Muscle of back (tissue), 13 donors: ENCODE data around the gene DDX17. TPM values are rescaled to one million over a fixed set of nuclear protein-coding genes. Genes with fewer than 3 reads are reported as not detected.

ENCODE experiments used
- DNase-seq, 3 donors: peaks; one replicate each; pipeline versions ENCODE4 v3.0.0 to v3.0.0-alpha.2; 2013
- long read RNA-seq, 9 donors: transcript quantifications; one replicate each; lab custom pipeline, GENCODE V29; 2026
- polyA plus RNA-seq, 10 donors: library from polyadenylated mRNA; unstranded; fragments of 120-200 nt; gene quantifications; one replicate each; pipeline ENCODE4 v1.2.1, GENCODE V29; 2013; ENCODE audit not compliant: insufficient read length in 10 of 10

Gene DDX17
- polyA plus RNA-seq: 100 to 1,000 TPM; 253 to 478 (median 350) TPM
- long read RNA-seq, donor 1, full-length matches to known transcripts: 27 of 123 reads
- long read RNA-seq, donor 1, partial matches to known transcripts: 96 of 123 reads
- long read RNA-seq, donor 1, other reads (novel, unspliced or antisense): 0 of 123 reads
- long read RNA-seq, donor 2, full-length matches to known transcripts: 30 of 97 reads
- long read RNA-seq, donor 2, partial matches to known transcripts: 67 of 97 reads
- long read RNA-seq, donor 2, other reads (novel, unspliced or antisense): 0 of 97 reads
- long read RNA-seq, donor 3: 0 reads
- long read RNA-seq, donor 4, full-length matches to known transcripts: 17 of 63 reads
- long read RNA-seq, donor 4, partial matches to known transcripts: 46 of 63 reads
- long read RNA-seq, donor 4, other reads (novel, unspliced or antisense): 0 of 63 reads
- long read RNA-seq, donor 5, full-length matches to known transcripts: 32 of 159 reads
- long read RNA-seq, donor 5, partial matches to known transcripts: 127 of 159 reads
- long read RNA-seq, donor 5, other reads (novel, unspliced or antisense): 0 of 159 reads
- long read RNA-seq, donor 6, full-length matches to known transcripts: 37 of 125 reads
- long read RNA-seq, donor 6, partial matches to known transcripts: 88 of 125 reads
- long read RNA-seq, donor 6, other reads (novel, unspliced or antisense): 0 of 125 reads
- long read RNA-seq, donor 7, full-length matches to known transcripts: 27 of 106 reads
- long read RNA-seq, donor 7, partial matches to known transcripts: 79 of 106 reads
- long read RNA-seq, donor 7, other reads (novel, unspliced or antisense): 0 of 106 reads
- long read RNA-seq, donor 8, full-length matches to known transcripts: 19 of 104 reads
- long read RNA-seq, donor 8, partial matches to known transcripts: 85 of 104 reads
- long read RNA-seq, donor 8, other reads (novel, unspliced or antisense): 0 of 104 reads
- long read RNA-seq, donor 9, partial matches to known transcripts: 0 of 3 reads
- long read RNA-seq, donor 9, other reads (novel, unspliced or antisense): 0 of 3 reads

DNA sequence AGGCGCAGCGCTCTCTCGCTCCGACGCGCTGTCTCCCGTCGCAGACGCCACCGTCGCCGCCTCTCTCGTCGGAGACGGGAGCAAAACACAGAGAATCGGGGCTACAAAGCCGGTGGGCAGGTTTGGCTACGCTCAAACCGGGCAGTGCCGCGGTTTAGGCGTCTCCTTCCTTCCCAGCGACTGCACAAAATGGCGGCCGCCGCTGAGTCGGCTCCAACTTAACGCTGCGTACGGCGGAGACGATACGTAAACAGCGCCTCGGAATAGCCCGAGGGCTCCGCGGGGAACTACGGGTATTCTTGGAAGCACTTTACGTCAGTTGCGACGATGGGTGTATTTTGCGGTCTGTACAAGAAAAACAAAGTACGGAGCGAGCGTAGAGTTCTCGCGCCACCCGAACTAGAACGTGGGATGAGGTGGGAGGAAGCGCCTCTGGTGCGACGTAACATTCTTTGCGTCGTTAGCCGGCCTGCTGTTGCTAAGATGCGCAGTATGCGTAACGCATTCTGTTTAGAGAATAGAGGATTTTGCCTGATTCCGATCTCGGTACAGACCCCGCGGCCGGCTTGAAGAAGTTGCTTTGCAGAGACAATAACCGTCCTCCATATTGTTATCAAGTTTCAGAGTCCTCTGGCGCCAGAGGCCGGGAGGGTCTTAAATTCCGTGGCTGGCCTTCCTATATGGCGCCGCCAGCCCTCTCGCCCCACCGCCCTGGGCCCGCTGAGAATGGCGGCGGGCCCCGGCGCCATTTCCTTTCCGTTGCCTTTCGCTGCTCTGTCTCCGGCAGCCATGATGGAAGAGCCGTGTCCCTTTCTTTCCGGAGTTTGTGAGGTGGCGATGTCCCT is at the start of gene DDX17:
TSS of gene DDX17 (minus strand) at position 194 of the 845 bp plus-strand sequence.
- peak; percentile 98 to 99 (median 99) for DNase-seq

- DNase-seq: peak in 1 of 3 donors; percentile 34
These were observed 48.2 kb upstream of the DDX17 start for GRCh38 chr22:38554281-38554680.

DNA sequence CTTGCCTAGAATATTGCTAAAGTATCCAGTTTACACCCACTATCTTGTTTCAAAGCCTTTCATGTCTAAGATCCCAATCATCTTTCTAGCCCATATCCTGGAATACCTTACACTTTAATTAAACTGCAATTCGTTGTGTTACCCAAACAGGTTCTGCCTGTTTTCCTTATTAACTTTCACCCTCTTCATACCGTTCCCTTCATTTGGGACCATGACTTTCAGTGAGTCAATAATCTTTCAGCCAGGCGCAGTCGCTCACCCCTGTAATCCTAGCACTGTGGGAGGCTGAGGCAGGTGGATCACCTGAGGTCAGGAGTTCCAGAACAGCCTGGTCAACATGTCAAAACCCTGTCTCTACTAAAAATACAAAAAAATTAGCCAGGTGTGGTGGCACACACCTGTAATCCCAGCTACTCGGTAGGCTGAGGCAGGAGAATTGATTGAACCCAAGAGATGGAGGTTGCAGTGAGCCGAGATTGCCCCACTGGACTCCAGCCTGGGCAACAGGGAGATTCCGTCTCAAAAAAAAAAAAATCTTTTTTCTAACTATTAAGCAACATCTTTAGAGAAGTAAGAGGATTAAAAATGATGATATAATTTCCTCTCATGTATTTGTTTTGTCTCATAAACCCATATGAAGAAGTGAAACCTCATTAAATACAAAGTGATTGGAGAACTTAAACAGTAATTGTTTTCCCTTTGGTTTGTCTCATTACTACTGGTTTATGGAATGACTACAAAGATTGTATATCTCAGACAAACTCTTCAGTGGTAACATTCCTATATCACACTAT is 43.2 kb upstream of the DDX17 start:
- no peak for DNase-seq

GRCh38 chr22:38540701-38541100 is 34.6 kb upstream of the DDX17 start:
- no peak for DNase-seq

- DNase-seq: no peak
These were observed 25.3 kb upstream of the DDX17 start for GRCh38 chr22:38531251-38531938.

DNA sequence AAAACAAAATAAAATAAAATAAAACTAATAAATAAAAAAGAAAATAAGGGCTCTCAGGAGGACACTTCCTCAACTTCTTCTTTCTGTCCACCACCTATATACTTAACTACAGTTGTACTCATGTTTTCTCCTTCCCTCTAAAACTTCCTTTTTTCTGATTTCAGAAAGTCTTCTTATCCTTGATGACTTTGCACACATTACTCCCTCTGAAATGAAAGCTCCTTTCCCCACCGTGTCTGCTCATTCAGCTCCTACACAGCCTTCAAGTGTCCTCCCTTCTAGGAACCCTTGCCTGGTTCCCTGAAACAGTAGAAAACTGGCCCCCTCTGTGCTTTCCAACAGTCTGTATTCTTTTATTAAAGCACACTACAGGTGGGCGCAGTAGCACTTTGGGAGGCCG is 18.3 kb upstream of the DDX17 start:
- no peak for DNase-seq

DNA sequence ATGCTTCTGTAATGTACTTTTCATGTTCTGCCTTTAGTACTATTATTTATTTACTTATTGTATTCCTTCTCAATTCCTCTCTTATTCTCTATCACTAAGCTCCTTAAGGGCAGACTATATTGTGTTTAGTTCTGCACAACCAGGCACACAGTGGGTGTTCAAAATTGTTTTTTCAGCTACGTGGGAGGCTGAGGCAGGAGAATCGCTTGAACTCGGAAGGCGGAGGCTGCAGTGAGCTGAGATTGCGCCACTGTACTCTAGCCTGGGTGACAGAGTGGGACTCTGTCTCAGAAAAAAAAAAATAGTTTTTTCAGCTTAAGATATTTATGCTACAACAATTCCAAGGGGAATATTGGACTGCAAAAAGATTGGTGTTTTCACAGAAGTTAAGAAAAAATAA is 17.4 kb upstream of the DDX17 start:
- no peak for DNase-seq

- no peak for DNase-seq
These were observed 16.9 kb upstream of the DDX17 start for GRCh38 chr22:38523029-38523428.

- DNase-seq: no peak
These were observed 13.5 kb upstream of the DDX17 start for GRCh38 chr22:38519453-38520250.

GRCh38 chr22:38518620-38519019 is 12.5 kb upstream of the DDX17 start:
- no peak for DNase-seq

GRCh38 chr22:38513063-38513462 is 7.0 kb upstream of the DDX17 start:
- no peak for DNase-seq

DNA sequence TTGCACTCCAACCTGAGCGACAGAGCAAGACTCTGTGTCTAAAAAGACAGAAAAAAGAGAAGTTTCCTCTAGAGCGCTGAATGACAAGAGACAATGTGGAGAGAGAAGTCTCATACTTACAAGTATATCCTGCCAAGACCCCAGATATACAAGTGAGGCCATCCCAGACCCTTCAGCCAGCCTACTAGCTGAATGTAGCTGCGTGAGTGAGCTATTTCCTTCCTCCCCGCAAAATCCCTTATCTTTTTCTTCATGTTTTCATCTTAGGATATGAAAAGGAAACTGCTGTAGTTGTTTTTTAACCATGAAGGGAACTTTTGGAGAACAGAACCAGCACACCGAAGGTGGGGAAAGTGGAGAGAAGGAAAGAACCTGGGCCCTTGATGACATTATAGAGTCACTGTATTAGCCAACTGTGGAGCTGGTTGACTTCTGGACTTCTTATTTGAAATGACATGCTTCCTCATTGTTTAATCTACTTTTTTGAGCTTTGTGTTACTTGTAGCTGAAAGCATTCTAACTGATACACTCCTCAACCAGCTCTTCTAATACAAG is 4.4 kb upstream of the DDX17 start:
- DNase-seq: no peak

DNA sequence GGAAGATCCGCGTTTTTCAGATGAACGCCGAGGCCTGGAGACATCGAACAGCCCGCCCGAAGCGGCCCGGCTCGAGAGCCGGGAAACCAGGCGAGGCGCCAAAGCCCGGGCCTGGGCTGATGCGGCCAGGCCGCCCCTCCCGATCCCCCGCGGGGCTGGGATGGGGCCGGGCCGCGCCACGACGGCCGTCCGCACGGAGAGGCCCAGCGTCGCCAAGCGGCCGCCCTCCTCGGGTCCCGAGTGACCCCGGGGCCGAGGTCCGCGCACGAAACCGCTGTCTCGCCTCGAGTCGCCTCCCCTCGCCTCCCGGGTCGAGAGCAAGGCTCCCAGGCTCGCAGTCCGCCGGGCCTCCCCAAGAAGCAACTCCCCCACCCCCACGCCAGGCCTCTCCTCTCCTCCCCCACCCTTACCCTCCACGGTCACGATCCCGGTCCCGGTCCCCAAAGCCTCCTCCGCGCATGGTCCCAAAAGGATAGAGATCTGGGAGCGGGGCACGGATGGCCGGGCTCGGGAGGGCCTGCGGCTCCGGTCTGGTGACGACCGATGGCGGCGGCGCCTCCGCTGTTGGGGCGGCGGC is 482 bp downstream of the DDX17 start:
- peak; percentile 66 to 96 (median 89) for DNase-seq

DNA sequence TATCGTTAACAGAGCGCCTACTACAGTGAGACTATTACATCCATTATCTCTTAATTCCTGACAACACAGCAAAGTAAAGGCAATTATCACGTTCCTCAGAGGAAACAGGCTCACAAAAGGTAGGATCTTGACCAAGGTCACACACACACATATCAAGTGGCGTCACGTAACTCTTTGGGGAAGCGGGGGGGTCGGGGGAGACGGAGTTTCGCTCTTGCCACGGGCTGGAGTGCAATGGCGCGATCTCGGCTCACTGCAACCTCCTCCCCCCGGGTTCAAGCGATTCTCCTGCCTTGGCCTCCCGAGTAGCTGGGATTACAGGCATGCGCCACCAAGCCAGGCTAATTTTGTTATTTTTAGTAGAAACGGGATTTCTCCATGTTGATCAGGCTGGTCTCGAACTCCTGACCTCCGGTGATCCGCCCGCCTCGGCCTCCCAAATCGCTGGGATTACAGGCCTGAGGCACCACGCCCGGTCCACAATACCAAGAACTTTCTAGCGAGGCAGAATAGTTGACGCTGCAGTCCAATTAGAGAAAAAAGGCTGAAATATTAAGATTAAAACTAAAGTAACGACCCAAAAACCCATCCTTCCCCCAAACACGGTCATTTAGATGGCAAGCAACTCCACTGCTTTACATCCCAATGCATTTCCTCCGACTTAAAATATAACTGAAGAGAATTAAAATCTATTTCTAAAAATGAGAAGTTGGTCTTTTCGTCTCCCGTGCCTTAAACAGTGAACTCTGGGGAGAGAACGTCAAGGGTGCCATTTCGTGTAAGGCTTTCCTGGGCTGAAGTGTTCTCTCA is 1.2 kb downstream of the DDX17 start:
- DNase-seq: peak; percentile 36 to 66 (median 38)

DNA sequence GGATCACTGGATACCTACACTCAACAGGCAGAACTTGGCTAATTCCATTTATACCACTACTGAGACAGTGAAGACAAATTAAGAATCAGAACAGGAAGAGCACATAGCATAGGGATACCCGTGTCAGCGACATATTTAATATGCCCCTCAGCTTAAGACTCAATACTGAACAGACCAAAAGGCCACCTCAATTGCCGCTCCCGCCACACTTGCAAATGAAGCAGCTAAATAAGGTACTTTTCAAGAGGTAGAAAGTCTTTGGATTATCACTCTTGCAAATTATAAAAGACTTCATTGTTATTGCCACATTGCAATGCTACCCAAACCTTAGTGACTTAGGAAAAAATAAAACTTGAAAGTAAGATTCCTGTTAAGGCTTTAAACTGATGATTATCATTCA is 3.1 kb downstream of the DDX17 start:
- no peak for DNase-seq

GRCh38 chr22:38501797-38502672 is 4.1 kb downstream of the DDX17 start:
- DNase-seq: no peak
